SU-DHL-6 (cell line): ENCODE measurements around the gene NOTCH4.

Experiments used
- H2AFZ ChIP-seq: fragments of 200-600 bp; sonication (generic); 2 replicates; pipeline ENCODE4 v1.6.1; 2014; ENCODE audit warnings: low read depth, mild to moderate bottlenecking, moderate library complexity, mixed read lengths, antibody characterized with exemption, low read length; ENCODE audit not compliant: severe bottlenecking
- H3F3A ChIP-seq: fragments of 200-600 bp; shearing (Covaris generic); 2 replicates; pipeline ENCODE4 v1.6.0; 2016; ENCODE audit warnings: antibody characterized with exemption, mild to moderate bottlenecking; ENCODE audit not compliant: insufficient read depth
- H3K27ac ChIP-seq: fragments of 200-600 bp; sonication (generic); 2 replicates; pipeline ENCODE4 v1.5.1; 2016; ENCODE audit warnings: low read depth, mild to moderate bottlenecking, low read length, moderate library complexity, mixed read lengths
- H3K27me3 ChIP-seq: fragments of 200-600 bp; sonication (generic), shearing (Covaris generic); 2 replicates; pipeline ENCODE4 v1.6.0; 2014; ENCODE audit warnings: mild to moderate bottlenecking, low read length
- H3K36me3 ChIP-seq: fragments of 200-600 bp; sonication (generic); 2 replicates; pipeline ENCODE4 v1.6.1; 2014; ENCODE audit warnings: mild to moderate bottlenecking, low read length, mixed read lengths
- H3K4me2 ChIP-seq: fragments of 300-600, 200-600 bp; shearing (Covaris generic), sonication (generic); 2 replicates; pipeline ENCODE4 v1.6.0; 2014; ENCODE audit warnings: low read length, low read depth, mild to moderate bottlenecking; ENCODE audit not compliant: poor library complexity, severe bottlenecking
- H3K4me3 ChIP-seq: fragments of 200-600 bp; sonication (generic); 2 replicates; pipeline ENCODE4 v1.5.1; 2014; ENCODE audit warnings: antibody characterized with exemption, low read length, mild to moderate bottlenecking, mixed read lengths; ENCODE audit not compliant: insufficient read depth, poor library complexity, severe bottlenecking
- H3K79me2 ChIP-seq: fragments of 200-600 bp; sonication (generic); 2 replicates; pipeline ENCODE4 v1.6.1; 2014; ENCODE audit warnings: mild to moderate bottlenecking, low read length, moderate library complexity; ENCODE audit not compliant: insufficient read depth
- H3K9ac ChIP-seq: fragments of 200-600 bp; sonication (generic); 2 replicates; pipeline ENCODE4 v1.7.0; 2014; ENCODE audit warnings: mild to moderate bottlenecking, low read length
- H3K9me2 ChIP-seq: fragments of 200-600 bp; sonication (generic); replicated peaks from 2 replicates; pipeline ENCODE4 v1.6.1; 2014; ENCODE audit warnings: low read length; ENCODE audit not compliant: insufficient read depth
- H3K9me3 ChIP-seq: fragments of 200-600 bp; sonication (generic); 2 replicates; pipeline ENCODE4 v1.6.1; 2014; ENCODE audit warnings: low read length, mixed read lengths; ENCODE audit not compliant: insufficient read depth
- H4K20me1 ChIP-seq: fragments of 200-600 bp; sonication (generic); 2 replicates; pipeline ENCODE4 v1.6.1; 2014; ENCODE audit warnings: low read depth, mild to moderate bottlenecking, antibody characterized with exemption, low read length, moderate library complexity, mixed read lengths
- EZH2phosphoT487 ChIP-seq: fragments of 200-600 bp; sonication (generic), shearing (Covaris generic); conservative IDR thresholded peaks from 2 replicates; pipeline ENCODE4 v1.6.1; 2018; ENCODE audit warnings: mild to moderate bottlenecking, antibody characterized with exemption, low read length, moderate library complexity, mixed read lengths
- TF ChIP-seq, protein P1 (sequence below): fragments of 200-600 bp; sonication (generic); IDR thresholded peaks from one replicate; pipeline ENCODE4 v1.5.1; 2017; ENCODE audit warnings: antibody characterized with exemption, mild to moderate bottlenecking, low read length, moderate library complexity; ENCODE audit not compliant: insufficient read depth, poor library complexity, severe bottlenecking

The NOTCH4 gene

DNA sequence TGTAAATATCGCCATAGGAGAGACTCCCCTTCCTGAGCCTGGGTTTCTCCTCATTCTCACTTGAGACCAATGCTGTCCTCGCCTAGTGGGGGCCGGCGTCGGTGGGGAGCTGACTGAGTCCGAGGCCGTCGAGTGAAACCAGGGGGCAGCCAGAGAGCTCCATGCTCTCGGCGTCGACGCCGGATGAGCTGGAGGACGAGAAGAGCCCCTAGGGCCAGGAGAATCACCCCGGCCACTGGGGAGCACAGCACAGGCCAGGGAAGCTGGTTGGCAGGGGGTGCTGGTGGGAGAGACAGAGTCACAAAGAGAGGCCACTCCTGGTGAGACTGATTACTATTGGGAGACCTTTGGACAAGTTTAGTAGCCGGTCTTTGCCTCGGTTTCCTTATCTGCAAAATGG, 25.0 kb downstream of the NOTCH4 start:
- Histone ChIP-seq H2AFZ (no peak overlapping the region), H4K20me1 (no peaks in the 10 kb centered on the region), H3K4me3 (no peak overlapping the region), H3K27me3 (no peaks in the 10 kb centered on the region), H3K9me3 (no peaks in the 10 kb centered on the region), H3K9me2 (no peaks in the 10 kb centered on the region), H3K79me2 (no peaks in the 10 kb centered on the region), H3K36me3 (no peaks in the 10 kb centered on the region), H3K27ac (no peak overlapping the region), H3K4me2 (no peak overlapping the region), H3F3A (peaks cover 25% of the 10 kb centered on the region), H3K9ac (no peak overlapping the region)
- TF ChIP-seq EZH2phosphoT487 = no peak
- TF ChIP-seq, protein P1, sequence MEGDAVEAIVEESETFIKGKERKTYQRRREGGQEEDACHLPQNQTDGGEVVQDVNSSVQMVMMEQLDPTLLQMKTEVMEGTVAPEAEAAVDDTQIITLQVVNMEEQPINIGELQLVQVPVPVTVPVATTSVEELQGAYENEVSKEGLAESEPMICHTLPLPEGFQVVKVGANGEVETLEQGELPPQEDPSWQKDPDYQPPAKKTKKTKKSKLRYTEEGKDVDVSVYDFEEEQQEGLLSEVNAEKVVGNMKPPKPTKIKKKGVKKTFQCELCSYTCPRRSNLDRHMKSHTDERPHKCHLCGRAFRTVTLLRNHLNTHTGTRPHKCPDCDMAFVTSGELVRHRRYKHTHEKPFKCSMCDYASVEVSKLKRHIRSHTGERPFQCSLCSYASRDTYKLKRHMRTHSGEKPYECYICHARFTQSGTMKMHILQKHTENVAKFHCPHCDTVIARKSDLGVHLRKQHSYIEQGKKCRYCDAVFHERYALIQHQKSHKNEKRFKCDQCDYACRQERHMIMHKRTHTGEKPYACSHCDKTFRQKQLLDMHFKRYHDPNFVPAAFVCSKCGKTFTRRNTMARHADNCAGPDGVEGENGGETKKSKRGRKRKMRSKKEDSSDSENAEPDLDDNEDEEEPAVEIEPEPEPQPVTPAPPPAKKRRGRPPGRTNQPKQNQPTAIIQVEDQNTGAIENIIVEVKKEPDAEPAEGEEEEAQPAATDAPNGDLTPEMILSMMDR = no peak

DNA sequence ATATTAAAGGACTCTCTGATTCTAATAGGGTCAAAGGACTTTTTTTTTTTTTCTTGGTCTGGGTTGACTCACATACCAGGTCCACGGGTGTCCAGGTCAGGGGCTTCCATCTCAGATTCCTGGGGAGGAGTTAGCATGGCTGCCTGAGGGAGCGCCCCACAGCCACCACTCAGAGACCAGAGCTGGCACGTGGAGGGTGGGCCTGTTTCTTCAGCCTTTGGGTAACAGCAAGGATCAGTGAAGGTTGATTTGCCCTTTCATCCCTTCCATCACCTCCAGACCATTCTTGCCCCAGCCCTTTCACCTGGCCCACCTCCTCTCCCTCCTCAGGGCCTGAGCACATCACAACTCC, 25.5 kb downstream of the NOTCH4 start:
- H3K79me2 ChIP-seq = no peaks in the 10 kb centered on the region
- no peaks in the 10 kb centered on the region for H3K36me3 ChIP-seq
- H3F3A ChIP-seq = peaks cover 31% of the 10 kb centered on the region
- no peaks in the 10 kb centered on the region for H3K9me3 ChIP-seq
- no peak overlapping the region for H2AFZ ChIP-seq
- no peaks in the 10 kb centered on the region for H3K9me2 ChIP-seq
- no peaks in the 10 kb centered on the region for H4K20me1 ChIP-seq
- no peak overlapping the region for H3K4me2 ChIP-seq
- no peak overlapping the region for H3K27ac ChIP-seq
- H3K4me3 ChIP-seq = no peak overlapping the region
- no peak for TF ChIP-seq EZH2phosphoT487
- TF ChIP-seq, protein P1 = no peak
- H3K9ac ChIP-seq = no peak overlapping the region
- no peaks in the 10 kb centered on the region for H3K27me3 ChIP-seq

DNA sequence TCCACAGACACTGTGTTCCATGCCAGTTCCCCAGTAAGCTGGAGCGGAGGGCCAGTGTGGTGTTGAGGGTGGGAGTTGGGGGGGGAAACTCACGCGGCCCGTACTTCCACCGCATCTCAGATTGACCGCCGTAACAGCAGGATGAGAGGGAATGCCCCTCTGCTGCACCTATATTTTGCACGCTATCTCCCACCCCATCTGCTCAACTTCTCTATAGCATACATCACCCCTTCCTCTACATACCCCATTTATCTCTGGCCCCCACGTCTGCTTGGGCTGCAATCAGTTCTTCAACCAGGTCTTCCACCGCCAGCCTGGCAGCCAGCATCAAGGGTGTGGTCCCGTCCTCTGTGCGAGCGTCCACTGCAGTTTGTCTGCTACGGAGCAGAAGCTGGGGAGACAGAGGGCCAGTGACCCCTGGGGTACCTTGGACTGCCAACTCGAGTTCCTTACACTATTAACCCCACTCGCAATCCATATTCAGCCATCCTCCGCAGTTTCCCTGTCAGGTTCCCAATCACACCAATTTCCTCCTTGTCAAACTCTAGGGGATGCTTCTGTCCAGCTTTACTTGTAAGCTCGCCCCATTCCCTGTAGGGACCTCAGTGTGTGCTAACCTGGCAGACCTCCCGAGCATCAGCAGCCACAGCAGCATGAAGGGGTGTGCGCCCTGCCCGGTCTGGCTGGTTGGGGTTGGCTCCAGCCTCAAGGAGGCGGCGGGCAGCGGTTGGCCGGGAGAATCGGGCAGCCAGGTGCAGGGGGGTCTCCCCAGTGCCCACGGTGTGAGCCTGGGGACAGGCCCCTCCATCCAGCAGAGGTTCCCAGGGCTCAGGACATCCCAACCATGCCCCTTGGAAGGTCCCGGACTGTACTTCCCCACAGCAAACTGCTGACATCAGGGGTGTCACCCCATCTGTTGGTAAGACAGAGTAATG, 26.9 kb downstream of the NOTCH4 start:
- H3K27me3 ChIP-seq = no peaks in the 10 kb centered on the region
- peaks cover 5% of the 10 kb centered on the region for H3K79me2 ChIP-seq
- peak overlapping the region; percentile 16 for H2AFZ ChIP-seq
- H3K4me3 ChIP-seq = peak overlapping the region; percentile 62
- no peak overlapping the region for H3K27ac ChIP-seq
- H3K4me2 ChIP-seq = peak overlapping the region; percentile 72
- H3K9ac ChIP-seq = peak overlapping the region; percentile 71
- H3K9me2 ChIP-seq = no peaks in the 10 kb centered on the region
- no peaks in the 10 kb centered on the region for H4K20me1 ChIP-seq
- H3F3A ChIP-seq = peaks cover 36% of the 10 kb centered on the region
- TF ChIP-seq EZH2phosphoT487 = no peak
- TF ChIP-seq, protein P1 = no peak
- no peaks in the 10 kb centered on the region for H3K36me3 ChIP-seq
- no peaks in the 10 kb centered on the region for H3K9me3 ChIP-seq
